Neuronal stem cell (in vitro differentiated cells): ENCODE data around the gene AKR1C4.

Source experiments
- DNase-seq: peaks from one replicate; pipeline ENCODE4 v3.0.0-alpha.2; 2013; ENCODE audit warnings: low spot score
- H2AFZ ChIP-seq: one replicate; pipeline ENCODE4 v1.6.1; 2013; ENCODE audit warnings: mild to moderate bottlenecking, low read length, inconsistent platforms
- H2AK5ac ChIP-seq: 2 replicates; pipeline ENCODE4 v1.6.1; 2013; ENCODE audit warnings: low read depth, mild to moderate bottlenecking, inconsistent platforms, low read length, moderate library complexity, mixed read lengths
- H2BK120ac ChIP-seq: 2 replicates; pipeline ENCODE4 v1.6.1; 2013; ENCODE audit warnings: low read depth, mild to moderate bottlenecking, inconsistent platforms, low read length, moderate library complexity, mixed read lengths
- H2BK12ac ChIP-seq: one replicate; pipeline ENCODE4 v1.6.1; 2013; ENCODE audit warnings: low read length, inconsistent platforms
- H2BK15ac ChIP-seq: 2 replicates; pipeline ENCODE4 v1.6.1; 2013; ENCODE audit warnings: mild to moderate bottlenecking, low read length, inconsistent platforms, mixed read lengths
- H2BK5ac ChIP-seq: one replicate; pipeline ENCODE4 v1.6.1; 2013; ENCODE audit warnings: inconsistent platforms, mild to moderate bottlenecking, low read length, moderate library complexity
- H3K14ac ChIP-seq: one replicate; pipeline ENCODE4 v1.6.1; 2013; ENCODE audit warnings: low read length, inconsistent platforms
- H3K18ac ChIP-seq: 2 replicates; pipeline ENCODE4 v1.6.1; 2013; ENCODE audit warnings: low read length, inconsistent platforms
- H3K23ac ChIP-seq: 2 replicates; pipeline ENCODE4 v1.6.1; 2013; ENCODE audit warnings: low read depth, mild to moderate bottlenecking, mixed read lengths, low read length, inconsistent platforms; ENCODE audit not compliant: poor library complexity
- H3K27ac ChIP-seq: replicated peaks from 3 replicates; pipeline ENCODE4 v1.5.1; 2013; ENCODE audit warnings: low read length, inconsistent platforms
- H3K27me3 ChIP-seq, 3 experiments: 2 replicates each; pipeline ENCODE4 v1.6.1; 2013; ENCODE audit warnings: low read length in 3 of 3, mild to moderate bottlenecking in 2 of 3, inconsistent platforms in 1 of 3, low read depth in 1 of 3, mixed read lengths in 1 of 3, moderate library complexity in 1 of 3; ENCODE audit not compliant: control insufficient read depth in 3 of 3, insufficient read depth in 3 of 3
- H3K36me3 ChIP-seq, 2 donors: replicated peaks in 1 of 2; 2 replicates each; pipeline ENCODE4 v1.6.1; 2013; ENCODE audit warnings: low read length in 2 of 2; ENCODE audit not compliant: control insufficient read depth in 2 of 2, insufficient read depth in 2 of 2
- H3K4ac ChIP-seq: 2 replicates; pipeline ENCODE4 v1.6.1; 2013; ENCODE audit warnings: inconsistent platforms, mild to moderate bottlenecking, low read length, moderate library complexity
- H3K4me1 ChIP-seq, 2 donors: 1 replicate in 1 of 2; 2 replicates in 1 of 2; pipeline ENCODE4 v1.6.1; 2013; ENCODE audit warnings: low read length in 2 of 2, low read depth in 1 of 2; ENCODE audit not compliant: control insufficient read depth in 2 of 2, insufficient read depth in 1 of 2
- H3K4me2 ChIP-seq: one replicate; pipeline ENCODE4 v1.6.1; 2013; ENCODE audit warnings: mild to moderate bottlenecking, low read length, inconsistent platforms; ENCODE audit not compliant: insufficient read depth, poor library complexity, severe bottlenecking
- H3K4me3 ChIP-seq, 2 donors: 2 replicates each; pipeline ENCODE4 v1.5.1; 2013; ENCODE audit warnings: low read length in 2 of 2, mild to moderate bottlenecking in 2 of 2, inconsistent platforms in 1 of 2, moderate library complexity in 1 of 2
- H3K79me1 ChIP-seq: one replicate; pipeline ENCODE4 v1.6.1; 2013; ENCODE audit warnings: low read depth, mild to moderate bottlenecking, inconsistent platforms, low read length, moderate library complexity
- H3K9ac ChIP-seq: one replicate; pipeline ENCODE4 v1.6.1; 2013; ENCODE audit warnings: mild to moderate bottlenecking, low read depth, low read length, inconsistent platforms; ENCODE audit not compliant: poor library complexity
- H3K9me3 ChIP-seq, 2 donors: replicated peaks in 1 of 2; 2 replicates each; pipeline versions ENCODE3 to v1.6.1; 2013; ENCODE audit warnings: low read length in 2 of 2, mild to moderate bottlenecking in 2 of 2, inconsistent platforms in 1 of 2, low read depth in 1 of 2, mixed read lengths in 1 of 2, moderate library complexity in 1 of 2; ENCODE audit not compliant: control insufficient read depth in 2 of 2, insufficient read depth in 1 of 2
- H4K8ac ChIP-seq: one replicate; pipeline ENCODE4 v1.6.1; 2013; ENCODE audit warnings: low read depth, mild to moderate bottlenecking, inconsistent platforms, low read length, moderate library complexity
- H4K91ac ChIP-seq: one replicate; pipeline ENCODE4 v1.6.1; 2013; ENCODE audit warnings: low read length, low read depth, mild to moderate bottlenecking, inconsistent platforms; ENCODE audit not compliant: poor library complexity
- WGBS, 2 donors: extraction: QIAGEN DNeasy Blood & Tissue Kit; methylation state at CpG; one replicate each; pipeline ENCODE4 v1.1.7; 2013; ENCODE audit warnings: missing lambda C conversion rate in 2 of 2, mixed read lengths in 1 of 2; ENCODE audit not compliant: insufficient read length in 2 of 2, insufficient replicate concordance in 1 of 2; ENCODE audit errors: extremely low coverage in 2 of 2; 5-methylcytosine and 5-hydroxymethylcytosine counted together

AKR1C4 gene

GRCh38 chr10:5159126-5159525 is 37.5 kb upstream of the AKR1C4 start:
- Histone ChIP-seq H4K91ac (no peak overlapping the region), H3K9ac (no peak overlapping the region), H4K8ac (no peak overlapping the region), H3K4me3 (no peak overlapping the region), H3K27me3 (no peaks in the 10 kb centered on the region), H2BK15ac (no peak overlapping the region), H3K79me1 (no peaks in the 10 kb centered on the region), H3K36me3 (no peaks in the 10 kb centered on the region), H2AK5ac (no peak overlapping the region), H3K4me2 (no peak overlapping the region), H3K18ac (no peak overlapping the region), H3K4me1 (no peaks in the 10 kb centered on the region), H3K23ac (no peak overlapping the region), H3K4ac (no peak overlapping the region), H3K9me3 (peaks cover 0 to 10% of the 10 kb centered on the region in 2 donors), H2BK5ac (no peak overlapping the region), H2BK120ac (no peak overlapping the region), H3K14ac (no peak overlapping the region), H3K27ac (no peak overlapping the region), H2BK12ac (no peak overlapping the region), H2AFZ (no peak overlapping the region)
- no CpG with 5 or more reads among the region's 6 CpGs for WGBS, 2 donors
- no peak for DNase-seq

GRCh38 chr10:5163487-5163886 is 33.1 kb upstream of the AKR1C4 start:
- no peaks in the 10 kb centered on the region for H3K36me3 ChIP-seq
- no peak for DNase-seq

GRCh38 chr10:5165738-5166137 is 30.9 kb upstream of the AKR1C4 start:
- no peak overlapping the region for H3K4ac ChIP-seq
- H3K27me3 ChIP-seq = no peaks in the 10 kb centered on the region
- no peak overlapping the region for H2AK5ac ChIP-seq
- H3K14ac ChIP-seq = no peak overlapping the region
- H3K27ac ChIP-seq = no peak overlapping the region
- DNase-seq = no peak
- H2BK15ac ChIP-seq = no peak overlapping the region
- H2BK5ac ChIP-seq = no peak overlapping the region
- H2AFZ ChIP-seq = no peak overlapping the region
- H3K9me3 ChIP-seq = peaks cover 0 to 17% of the 10 kb centered on the region in 2 donors
- no peak overlapping the region for H3K4me2 ChIP-seq
- no peak overlapping the region for H4K91ac ChIP-seq
- H2BK120ac ChIP-seq = no peak overlapping the region
- no peaks in the 10 kb centered on the region for H3K36me3 ChIP-seq
- H3K4me1 ChIP-seq = peaks cover 0 to 2% of the 10 kb centered on the region in 2 donors
- H3K4me3 ChIP-seq = no peak overlapping the region
- no peak overlapping the region for H4K8ac ChIP-seq
- H3K79me1 ChIP-seq = no peaks in the 10 kb centered on the region
- H3K18ac ChIP-seq = no peak overlapping the region
- H2BK12ac ChIP-seq = no peak overlapping the region
- no peak overlapping the region for H3K23ac ChIP-seq
- WGBS, 2 donors = no CpG with 5 or more reads among the region's 1 CpG
- no peak overlapping the region for H3K9ac ChIP-seq

More at GRCh38 chr10:5163487-5163886, 33.1 kb upstream of the AKR1C4 start:
- Histone ChIP-seq H2AK5ac (no peak overlapping the region), H3K27me3 (no peaks in the 10 kb centered on the region), H2BK15ac (no peak overlapping the region), H2BK120ac (no peak overlapping the region), H2AFZ (no peak overlapping the region), H3K14ac (no peak overlapping the region), H3K4me1 (no peaks in the 10 kb centered on the region), H3K4ac (no peak overlapping the region), H3K9ac (no peak overlapping the region), H2BK12ac (no peak overlapping the region), H2BK5ac (no peak overlapping the region), H3K9me3 (peaks cover 0 to 17% of the 10 kb centered on the region in 2 donors), H3K18ac (no peak overlapping the region), H4K8ac (no peak overlapping the region), H3K4me2 (no peak overlapping the region), H4K91ac (no peak overlapping the region), H3K23ac (no peak overlapping the region), H3K79me1 (no peaks in the 10 kb centered on the region), H3K4me3 (no peak overlapping the region), H3K27ac (no peak overlapping the region)
- no CpG with 5 or more reads among the region's 2 CpGs for WGBS, 2 donors

GRCh38 chr10:5168897-5169420 is 27.7 kb upstream of the AKR1C4 start:
- Histone ChIP-seq H2BK120ac (no peak overlapping the region), H3K14ac (no peak overlapping the region), H3K23ac (no peak overlapping the region), H3K27me3 (no peaks in the 10 kb centered on the region), H3K36me3 (no peaks in the 10 kb centered on the region), H3K18ac (no peak overlapping the region), H3K4me1 (peaks cover 0 to 2% of the 10 kb centered on the region in 2 donors), H2BK5ac (no peak overlapping the region), H2BK15ac (no peak overlapping the region), H2AFZ (no peak overlapping the region), H2AK5ac (no peak overlapping the region), H3K27ac (peak overlapping the region; percentile 29), H3K9me3 (peaks cover 0 to 9% of the 10 kb centered on the region in 2 donors), H3K79me1 (no peaks in the 10 kb centered on the region), H4K8ac (no peak overlapping the region), H4K91ac (no peak overlapping the region), H3K4ac (no peak overlapping the region), H3K9ac (no peak overlapping the region), H3K4me3 (no peak overlapping the region), H3K4me2 (no peak overlapping the region), H2BK12ac (no peak overlapping the region)
- no peak for DNase-seq
- no CpG with 5 or more reads among the region's 5 CpGs for WGBS, 2 donors
